HG03575 (cell line): Measurements from ENCODE around the gene APOBEC3H.

Experiments used
- ATAC-seq: cut with Tn5 transposase; IDR thresholded peaks from one replicate; pipeline ENCODE4 v1.9.1; 2021; ENCODE audit not compliant: unreplicated experiment, insufficient number of reproducible peaks, low FRiP score; ENCODE audit errors: extremely low read depth

Gene APOBEC3H

DNA sequence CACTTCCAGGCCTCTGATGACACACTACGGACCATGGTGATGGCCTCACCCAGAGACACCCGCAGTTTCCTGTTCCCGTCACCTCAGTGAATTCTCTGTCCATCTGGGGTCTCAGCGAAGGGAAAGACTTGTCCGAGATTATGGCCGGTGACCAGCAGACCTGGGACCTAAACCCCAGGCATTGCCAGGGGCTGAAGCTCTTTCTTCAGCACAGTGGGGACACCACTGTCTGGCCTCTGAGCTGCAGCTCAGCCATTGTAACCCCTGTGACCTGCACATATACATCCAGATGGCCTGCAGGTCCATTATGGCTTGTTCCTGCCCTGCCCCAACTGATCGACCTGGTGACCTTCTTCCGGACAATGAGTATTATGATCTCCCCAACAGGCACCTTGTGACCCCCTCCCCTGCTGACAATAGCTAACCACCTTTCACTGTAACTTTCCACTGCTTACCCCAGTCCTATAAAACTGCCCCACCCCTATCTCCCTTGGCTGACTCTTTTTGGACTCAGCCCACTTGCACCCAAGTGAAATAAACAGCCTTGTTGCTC lies 33.2 kb downstream of the APOBEC3H start:
- no peak for ATAC-seq

DNA sequence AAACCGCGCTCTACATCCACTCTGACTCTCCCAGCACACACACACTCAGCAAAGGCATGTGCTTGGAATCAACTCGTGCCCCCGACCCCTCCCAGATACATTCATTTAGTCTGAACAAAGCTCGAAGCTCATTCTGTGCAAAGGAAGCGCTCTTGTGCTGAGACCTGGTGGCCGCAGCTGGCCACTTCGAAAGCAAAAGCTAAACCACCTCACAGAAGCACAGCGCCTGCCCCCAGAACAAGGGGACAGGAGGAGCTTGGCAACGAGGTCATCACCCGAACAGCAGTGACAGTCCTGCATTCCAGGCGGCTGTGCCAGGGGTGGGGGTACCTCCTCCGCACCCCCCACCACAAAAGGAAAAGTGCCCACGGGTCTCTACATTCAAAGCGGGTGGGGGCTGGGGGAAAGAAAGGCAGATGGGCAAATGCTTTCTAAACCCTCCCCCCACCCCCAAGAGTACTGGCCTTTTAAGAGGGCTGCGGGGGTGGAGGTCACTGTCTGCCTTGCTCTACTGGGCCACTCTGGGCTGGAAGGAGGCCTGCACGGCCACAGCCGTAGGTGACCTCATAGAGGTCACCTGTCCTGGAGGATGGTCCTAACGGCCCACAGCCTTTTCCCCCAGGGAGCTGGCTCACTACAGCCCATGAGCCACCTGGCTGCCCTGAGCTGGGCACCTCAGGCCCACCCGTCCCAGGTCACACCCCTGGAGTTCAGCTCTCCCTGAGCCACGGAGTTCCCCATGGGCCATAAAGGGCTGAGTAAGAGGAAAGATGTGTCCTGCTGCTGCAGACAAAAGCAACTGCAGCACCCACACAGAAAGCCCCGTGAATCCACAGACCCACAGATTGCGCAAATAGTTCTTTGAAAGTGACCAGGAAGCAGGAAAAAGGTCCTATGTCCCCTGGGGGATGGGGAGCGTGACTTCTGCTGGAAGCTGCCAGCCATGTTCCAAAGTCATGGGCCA lies 34.1 kb downstream of the APOBEC3H start:
- no peak for ATAC-seq

DNA sequence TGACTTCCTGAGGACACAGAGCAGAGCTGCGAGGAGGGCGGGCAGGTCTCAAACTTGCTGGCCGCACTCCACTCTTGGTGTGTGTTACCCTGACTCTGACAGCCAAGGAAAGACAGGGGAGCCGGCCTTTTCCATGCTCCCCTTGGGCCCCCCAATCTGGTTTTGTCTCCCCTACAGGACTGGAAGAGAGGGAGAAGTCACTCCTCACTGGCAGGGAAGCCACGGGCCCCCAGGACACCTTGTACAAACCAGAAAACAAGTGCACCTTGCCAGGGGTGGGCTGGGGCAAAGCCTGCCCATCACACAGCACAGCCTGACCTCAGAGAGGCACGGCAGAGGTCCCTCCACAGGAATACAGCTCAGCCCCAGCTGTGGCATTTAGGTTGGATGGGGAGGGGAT lies 35.2 kb downstream of the APOBEC3H start:
- ATAC-seq = no peak

DNA sequence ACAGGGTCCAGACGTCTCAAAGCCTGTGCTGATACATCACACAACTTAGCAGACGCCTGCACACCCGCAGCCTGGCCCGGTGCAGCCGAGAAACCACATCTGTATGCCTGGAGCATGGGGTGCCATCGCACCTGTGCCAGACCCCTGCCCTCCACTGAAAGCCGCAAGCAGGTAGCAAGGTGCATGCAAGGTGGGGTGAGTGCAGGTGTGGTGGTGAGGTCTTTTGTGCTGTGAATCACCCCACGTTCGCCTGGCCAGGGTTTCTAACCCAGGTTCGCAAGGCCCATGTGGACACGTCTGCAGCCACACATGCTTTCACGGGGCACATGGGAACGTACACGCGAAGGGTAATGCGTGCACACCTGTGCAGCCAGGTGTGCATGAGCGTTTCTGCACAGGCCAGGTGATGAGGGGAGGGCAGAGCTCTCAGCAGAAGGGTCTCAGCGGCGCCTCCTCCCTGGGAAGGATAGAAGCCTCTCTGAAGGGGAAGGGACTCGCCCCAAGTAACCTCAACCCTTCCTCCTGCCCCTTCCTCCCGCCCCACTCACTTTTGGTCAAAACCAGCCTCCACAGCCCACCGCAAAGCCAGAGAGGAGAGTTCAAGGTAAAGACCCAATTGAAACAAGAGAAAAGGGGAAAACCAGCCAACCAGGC lies 36.0 kb downstream of the APOBEC3H start:
- ATAC-seq = no peak

DNA sequence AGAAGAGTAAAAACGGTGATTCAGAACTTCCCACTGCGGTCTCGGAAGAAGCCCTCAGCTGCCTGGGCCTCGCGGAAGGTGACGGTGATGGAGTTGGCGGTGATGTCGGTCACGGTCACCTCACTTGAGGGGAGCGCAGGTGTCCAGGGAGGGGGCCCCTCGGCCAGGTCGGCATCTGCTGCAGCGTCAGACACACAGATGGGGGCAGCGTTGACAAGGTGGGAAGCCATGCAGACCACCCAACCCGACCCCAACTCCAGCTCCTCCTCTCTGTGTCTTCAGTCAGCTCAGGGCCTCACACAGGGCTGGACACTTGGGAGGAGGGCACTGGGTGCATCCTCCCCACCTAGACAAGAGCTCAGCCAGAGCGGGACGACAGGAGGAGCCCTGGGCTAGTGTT lies 36.8 kb downstream of the APOBEC3H start:
- no peak for ATAC-seq

DNA sequence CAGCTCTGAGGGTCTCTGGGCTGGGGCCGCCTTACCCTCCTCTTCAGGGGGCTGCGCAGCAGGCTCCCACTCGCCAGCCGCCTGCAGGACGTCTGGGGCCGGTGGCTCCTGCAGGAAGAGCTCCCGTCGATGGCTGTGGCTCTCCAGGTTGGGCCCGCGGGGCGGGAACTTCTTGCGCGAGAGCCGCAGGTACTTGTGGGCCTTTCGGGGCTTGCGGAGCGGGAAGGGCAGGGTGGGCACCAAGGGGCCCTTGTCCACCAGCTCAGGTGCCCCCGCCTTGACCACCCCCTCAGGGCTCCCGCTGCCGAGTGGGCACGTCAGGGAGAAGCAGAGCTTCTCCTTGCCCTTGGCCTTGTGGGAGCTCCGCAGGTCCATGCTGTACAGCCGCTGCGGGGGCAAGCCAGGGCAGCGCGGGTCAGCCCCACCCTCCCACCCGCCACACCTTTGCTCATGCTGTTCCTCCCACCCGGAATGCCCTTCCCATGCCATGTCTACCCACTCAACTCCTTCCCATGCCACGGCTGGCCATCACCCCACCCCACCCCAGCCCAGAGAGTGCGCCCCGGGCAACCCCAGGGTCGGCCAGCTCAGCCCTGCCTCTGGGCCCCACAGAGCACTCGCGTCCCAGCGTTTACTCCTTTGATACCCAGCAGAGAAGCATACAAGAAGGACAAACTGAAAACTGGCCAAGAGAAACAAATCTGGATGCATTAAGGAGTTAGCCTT lies 37.5 kb downstream of the APOBEC3H start:
- ATAC-seq = no peak

DNA sequence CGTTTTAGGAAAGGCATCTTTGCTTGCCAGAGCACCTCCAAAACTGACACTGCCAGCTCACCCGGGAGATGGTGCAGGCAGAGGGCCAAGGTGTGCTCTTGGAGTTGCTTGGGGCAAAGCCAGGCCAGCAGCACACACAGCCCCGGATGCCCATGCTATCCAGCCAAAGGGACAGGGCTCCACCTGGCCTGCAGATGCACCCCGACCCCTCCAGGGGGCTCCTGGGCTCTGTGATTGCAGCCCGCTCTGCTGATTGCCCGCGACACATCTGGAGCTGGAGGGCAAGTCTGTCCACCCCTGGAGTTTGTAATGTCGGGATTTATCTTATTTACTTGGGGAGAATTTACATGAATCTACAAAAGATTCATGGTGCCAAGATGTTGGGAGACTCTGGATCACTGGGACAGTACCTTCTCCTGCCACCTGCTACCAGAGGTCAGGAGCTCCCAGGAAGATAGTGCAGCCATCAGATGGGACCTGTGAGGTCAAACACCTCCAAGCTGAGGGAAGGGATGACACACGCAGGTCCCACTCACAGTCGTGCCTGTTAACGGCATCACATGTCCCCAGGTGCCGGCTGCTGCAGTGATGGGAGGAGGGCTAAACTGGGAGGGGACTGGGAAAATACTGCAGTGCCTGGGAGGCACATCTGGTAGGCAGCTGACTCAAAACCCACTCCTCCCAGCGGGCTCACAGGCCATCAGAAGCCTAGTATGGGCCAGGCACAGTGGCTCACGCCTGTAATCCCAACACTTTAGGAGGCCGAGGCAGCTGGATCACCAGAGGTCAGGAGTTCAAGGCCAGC lies 38.2 kb downstream of the APOBEC3H start:
- ATAC-seq = no peak

DNA sequence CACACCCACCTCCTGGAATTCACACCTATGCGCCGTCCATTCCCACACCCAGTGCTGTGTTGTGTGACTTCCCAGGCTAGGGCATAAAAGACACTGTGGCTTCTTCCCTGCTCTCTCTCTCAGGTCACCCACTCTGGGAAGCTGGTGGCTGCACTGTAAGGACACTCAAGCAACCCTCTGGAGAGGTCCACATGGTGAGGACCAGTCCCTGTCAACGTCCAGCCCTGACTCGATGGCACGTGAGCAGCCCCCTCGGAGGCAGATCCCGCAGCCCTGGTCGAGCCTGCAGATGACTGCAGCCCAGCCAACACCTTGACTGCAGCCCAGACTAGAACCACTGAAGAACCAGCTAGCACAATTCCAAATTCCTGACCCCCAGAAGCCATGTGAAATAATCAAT lies 39.3 kb downstream of the APOBEC3H start:
- ATAC-seq = no peak

DNA sequence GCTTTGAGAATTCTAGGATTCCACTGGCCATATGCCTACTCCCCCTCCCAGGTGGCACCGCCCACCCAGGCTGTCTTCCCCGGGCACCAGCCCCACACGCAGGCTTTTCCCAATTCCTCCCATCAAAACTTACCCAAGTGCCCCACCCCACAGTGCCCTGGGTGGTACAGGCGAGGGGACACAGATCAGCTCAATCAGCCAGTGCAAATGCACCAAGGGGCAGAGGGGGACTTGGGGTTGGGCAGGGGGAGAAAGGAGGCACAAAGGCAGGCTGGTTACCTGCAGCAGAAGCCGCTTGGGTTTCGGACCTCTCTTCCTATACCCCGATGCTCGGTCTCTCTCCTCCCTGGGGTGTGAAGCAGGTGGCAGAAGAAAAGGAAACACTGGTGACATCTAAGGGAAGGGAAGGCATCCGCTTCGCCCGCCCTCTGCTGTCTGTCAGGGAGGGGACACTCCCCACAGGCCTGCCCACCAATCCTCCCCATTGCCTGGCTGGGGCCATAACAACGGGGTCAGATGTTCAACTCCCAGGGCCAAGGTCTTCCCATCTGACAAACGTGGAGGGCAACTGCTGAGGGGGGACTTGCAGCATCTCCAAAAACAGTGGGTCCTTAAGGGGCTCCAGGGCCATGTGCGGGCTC lies 41.4 kb downstream of the APOBEC3H start:
- no peak for ATAC-seq

DNA sequence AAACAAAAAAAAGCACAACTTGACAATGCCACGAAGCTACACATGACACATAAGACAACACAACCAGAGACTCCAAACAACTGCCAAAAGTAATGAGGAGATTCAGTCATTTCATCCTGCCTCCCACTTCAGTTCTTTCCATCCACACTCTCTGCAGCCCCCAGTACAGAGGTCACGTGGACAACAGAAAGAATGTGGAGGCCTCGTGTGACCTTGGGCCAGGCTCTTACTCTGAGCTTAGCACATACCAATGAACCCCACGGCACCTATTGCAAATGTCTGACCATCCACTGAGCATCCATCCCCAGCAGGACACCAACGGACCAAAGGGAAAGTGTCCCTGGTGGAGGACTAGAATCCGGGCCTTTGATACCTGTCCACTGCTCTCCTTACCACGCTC lies 42.9 kb downstream of the APOBEC3H start:
- ATAC-seq = no peak

DNA sequence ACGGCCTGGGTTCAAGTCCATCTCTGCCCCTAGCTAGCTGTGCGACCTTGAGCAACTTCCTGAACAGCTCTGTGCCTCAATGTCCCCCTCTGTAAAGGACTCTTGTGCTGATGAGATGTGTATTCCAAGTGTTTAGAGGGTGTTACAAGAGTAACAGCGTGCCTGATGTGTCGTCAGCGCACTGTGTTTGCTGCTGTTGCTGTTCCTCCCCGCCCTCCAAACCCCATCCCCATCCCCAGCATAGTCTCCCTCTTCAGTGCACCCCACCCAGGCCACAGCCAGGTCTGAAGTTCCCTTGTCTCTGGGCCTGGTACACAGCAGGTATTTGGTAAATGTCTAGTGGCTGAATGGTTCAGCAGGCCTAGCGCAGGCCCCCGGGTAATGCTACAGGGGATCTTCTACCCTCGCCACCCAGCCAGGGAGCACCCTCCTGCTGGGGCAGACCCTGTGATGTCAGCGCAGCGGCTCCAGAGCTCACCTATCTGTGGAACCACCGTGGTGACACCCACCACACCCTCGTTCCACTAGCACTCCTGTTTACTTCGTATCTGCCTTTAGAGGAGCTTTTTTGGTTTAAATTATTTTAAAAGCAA lies 45.1 kb downstream of the APOBEC3H start:
- ATAC-seq = no peak

DNA sequence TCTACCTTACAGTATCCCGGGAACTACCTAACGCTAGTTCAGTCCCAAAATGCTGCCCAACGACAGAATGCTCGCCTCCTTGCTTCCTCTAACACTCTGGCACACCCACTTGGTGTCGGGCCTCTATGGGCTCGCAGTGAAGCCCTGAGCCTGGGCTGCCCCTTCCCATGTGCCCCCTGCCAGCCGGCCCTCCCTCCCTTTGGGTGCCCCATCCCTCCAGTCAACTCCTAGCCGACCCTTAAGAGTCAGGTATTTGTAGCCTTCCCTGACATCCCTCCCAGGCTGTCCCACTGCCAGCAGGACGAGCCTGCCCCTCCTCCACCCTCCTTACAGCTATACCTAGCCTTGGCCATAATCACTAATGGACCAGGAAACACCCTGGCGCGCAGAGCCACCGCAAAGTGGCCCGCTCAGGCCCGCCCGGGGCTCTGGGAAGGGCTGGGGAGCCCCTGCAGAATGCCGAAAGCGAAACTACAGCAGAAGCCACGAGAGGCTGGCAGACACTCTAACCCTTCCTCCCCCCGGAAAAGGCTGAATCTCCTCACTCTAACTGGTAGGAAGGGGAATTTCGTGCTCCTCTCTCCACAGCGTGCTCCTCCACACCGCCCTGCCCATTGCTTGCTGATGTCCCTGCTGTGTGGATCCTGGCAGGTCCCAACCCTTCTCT lies 47.2 kb downstream of the APOBEC3H start:
- ATAC-seq = no peak

DNA sequence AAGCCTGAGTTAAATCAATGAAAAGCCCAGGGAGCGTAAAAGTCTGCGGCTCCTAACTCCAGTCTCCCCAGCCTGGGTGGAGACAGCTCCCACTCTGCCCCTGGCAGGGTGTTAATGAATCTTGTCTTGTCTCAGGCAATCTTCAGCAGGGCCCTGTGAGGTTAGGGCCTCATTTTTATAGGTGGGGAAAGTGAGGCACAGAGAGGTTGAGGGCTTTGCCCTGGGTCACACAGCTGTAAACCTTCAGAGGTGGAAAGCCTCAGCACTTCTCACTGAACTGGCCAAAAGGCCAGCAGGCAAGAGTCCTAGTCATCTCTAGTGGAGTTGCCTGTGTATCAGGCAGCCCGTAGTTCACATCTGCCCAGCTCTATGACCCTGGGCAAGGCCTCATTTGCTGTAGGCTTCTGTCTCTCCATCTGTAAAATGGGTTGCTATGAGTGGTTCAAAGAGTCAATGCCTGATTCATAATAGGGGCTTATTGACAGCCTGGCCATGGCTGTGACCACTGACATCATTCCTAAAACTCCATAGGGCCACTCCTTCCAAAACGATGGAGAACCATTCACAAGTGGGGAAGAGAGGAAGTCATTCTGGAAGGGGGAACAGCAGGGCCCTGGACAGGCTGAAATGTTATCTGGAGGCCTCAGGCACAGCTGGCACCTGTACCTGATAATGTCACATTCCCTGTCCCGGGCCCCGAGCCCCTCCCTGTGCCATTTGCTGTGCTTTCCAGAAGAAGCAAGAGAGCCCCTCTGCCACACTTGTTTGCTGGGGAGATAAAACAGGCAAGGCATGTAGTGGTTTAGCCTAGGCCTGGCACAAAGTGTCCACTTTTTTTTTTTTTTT lies 49.4 kb downstream of the APOBEC3H start:
- ATAC-seq = no peak

DNA sequence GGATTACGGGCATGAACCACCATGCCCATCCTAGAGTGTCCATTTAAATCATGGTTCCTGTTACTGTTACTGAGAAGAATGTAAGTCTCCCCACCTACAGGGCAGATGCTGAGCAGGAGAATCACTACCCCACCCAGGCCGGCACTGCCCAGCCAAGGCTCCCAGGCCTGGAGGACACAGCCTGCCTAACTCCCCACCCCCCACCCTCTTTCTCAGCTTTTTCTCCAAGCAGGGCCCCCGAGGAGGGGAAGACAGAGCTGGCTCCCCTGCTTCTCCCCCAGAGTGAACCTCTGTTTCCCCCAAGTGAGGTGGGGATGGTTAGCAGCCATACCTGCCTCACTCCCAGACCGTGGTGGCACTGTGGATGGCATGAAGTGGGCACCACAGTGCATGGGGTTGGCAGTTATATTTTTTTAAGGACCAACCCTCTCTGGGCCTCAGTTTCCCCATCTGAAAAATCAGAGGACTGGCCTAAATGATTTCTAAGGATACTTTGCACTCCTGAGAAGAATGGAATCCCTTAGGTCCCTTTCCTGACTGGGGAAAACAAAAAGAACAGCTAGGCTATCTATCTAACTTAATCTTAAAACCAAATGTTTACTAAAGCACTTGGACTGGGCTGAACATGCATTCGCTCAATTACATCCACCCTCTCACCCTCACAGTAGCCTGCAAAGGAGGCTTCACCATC lies 50.4 kb downstream of the APOBEC3H start:
- ATAC-seq = no peak

DNA sequence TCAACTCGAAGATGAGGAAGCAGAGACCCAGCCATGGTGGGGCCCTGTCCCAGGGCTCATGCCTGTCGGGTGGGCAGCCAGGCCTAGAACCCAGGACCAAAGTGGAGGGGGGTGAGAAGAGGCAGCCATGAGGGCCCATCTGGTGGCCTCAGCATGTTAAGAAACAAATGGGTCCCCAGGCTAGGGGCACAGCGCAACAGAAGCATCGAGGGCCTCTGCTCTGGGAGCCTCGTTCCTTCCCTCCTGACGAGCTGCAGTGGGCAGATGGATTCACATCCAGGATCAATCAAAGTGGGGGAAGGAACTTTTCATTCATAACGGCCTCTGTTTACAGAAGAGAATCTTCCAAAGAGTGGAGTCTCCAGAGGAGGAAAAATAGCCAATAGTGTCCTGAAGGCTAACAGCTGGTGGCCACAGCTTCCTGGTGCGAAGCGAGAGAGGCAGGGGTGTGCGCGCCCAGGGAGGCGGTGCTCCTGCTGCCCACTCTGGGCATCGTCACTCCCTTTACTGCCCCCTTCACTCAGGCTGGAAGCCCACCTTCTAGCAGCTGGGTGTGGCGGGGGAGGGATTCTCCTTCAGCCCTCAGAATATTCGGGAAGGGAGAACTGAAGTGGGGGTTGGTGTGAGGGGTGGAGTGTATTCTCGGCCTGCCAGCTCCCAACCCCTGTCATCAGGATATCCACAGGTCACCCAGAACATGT lies 51.1 kb downstream of the APOBEC3H start:
- ATAC-seq = no peak
